GM18498 (cell line): ENCODE data around the gene ZRANB3.
"Not testable (repeated sequence)": the region's sequence is repeated elsewhere in the genome, so short reads cannot be mapped to it uniquely, and the experiment has no call there.

Experiments used
- ATAC-seq: cut with Tn5 transposase; IDR thresholded peaks from one replicate; pipeline ENCODE4 v1.9.1; 2021; ENCODE audit warnings: mild to moderate bottlenecking, moderate library complexity; ENCODE audit not compliant: unreplicated experiment

The ZRANB3 gene

DNA sequence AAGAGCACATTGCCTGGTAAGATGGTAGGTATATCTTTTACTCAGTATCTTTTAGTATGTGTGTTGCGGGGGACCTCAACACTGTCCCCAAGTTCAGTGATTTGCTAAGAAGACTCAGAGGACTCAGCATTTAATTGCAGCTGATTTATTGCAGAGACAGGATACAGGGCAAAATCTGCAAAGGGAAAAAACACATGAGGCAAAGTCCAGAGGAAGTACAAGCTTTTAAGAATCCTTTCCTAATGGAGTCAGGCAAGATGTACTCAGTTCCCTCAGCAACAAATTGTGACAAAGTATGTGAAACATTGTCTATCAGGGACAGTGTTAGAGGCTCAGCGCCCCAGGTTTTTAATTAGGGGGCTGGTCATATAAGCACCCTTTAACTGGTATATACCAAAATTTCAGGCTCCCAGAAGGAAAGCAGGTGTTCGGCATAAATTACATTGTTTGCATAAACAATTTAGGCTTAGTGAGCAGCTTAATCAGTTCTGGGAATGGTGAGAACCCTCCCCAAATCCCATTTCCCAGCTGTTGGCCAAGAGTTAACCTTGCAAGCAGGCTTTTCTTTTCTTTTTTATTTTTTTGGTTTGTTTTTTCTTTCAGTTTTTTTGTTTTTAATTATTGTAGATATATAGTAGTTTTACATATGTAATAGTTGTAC is 437.2 kb downstream of the ZRANB3 start:
- ATAC-seq, result no peak

DNA sequence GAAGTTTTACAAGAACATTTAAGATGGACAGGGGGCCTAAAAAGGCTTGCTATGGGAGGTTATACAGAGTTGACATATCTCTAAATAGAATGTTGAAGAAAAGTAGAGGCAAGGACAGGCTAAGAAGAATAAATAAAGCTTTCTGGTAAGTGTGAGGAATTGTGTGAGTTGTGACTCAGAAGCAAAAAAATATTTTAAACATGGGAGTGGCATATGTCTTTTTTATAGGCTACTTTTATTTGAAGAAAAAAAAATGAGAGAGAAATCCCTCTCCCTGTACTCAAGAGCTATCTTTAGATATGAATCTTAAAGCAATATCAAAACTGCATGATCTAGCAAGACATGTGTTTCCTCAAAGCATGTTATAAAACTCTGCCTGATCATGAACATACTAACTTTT is 437.8 kb downstream of the ZRANB3 start:
- no peak for ATAC-seq

DNA sequence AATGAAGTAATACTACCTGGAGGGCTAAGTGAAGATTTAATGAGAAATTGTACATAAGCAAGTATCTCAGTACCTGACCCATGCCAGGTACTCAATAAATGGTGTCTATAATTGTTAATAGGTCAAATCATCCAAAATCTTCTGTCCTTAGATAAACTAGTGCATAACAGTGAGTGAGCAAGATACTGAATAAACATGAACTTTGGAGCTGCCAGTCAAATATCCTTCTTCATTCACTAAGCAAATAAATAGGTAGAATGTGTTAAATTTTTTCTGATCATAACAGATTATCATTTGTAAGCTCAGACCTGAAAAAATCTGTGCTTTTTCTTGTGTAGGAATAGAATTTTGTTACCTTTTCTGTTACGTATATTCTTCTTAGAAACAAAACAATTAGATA is 439.3 kb downstream of the ZRANB3 start:
- no peak for ATAC-seq

DNA sequence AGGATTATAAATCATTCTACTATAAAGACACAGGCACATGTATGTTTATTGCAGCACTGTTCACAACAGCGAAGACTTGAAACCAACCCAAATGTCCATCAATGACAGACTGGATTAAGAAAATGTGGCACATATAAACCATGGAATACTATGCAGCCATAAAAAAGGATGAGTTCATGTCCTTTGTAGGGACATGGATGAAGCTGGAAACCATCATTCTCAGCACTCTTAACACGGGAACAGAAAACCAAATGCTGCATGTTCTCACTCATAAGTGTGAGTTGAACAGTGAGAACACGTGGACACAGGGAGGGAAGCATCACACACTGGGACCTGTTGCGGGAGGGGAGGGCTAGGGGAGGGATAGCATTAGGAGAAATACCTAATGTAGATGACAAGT is 441.4 kb downstream of the ZRANB3 start:
- not testable (repeated sequence) for ATAC-seq
